GM21360 (cell line): ENCODE results near the gene DHX16.

Experiments used
- ATAC-seq: cut with Tn5 transposase; IDR thresholded peaks from one replicate; pipeline ENCODE4 v1.9.1; 2021; ENCODE audit warnings: mild to moderate bottlenecking, moderate library complexity; ENCODE audit not compliant: unreplicated experiment

DHX16 gene

GRCh38 chr6:30696432-30696831 is 23.6 kb upstream of the DHX16 start:
- no peak for ATAC-seq

GRCh38 chr6:30691208-30691847 is 18.5 kb upstream of the DHX16 start:
- no peak for ATAC-seq

- ATAC-seq, result no peak
Measured at GRCh38 chr6:30690403-30691207, 17.8 kb upstream of the DHX16 start, which contains the start of gene NRM. Gene NRM (minus strand): TSS chr6:30690984. CDS start chr6:30690974, 10 bp downstream.

- no peak for ATAC-seq
Measured at GRCh38 chr6:30689985-30690384, 17.2 kb upstream of the DHX16 start.

- no peak for ATAC-seq
Measured at GRCh38 chr6:30689022-30689865, 16.4 kb upstream of the DHX16 start.

GRCh38 chr6:30688569-30688968 is 15.8 kb upstream of the DHX16 start:
- ATAC-seq, result no peak

- no peak for ATAC-seq
Measured at GRCh38 chr6:30687659-30688431, 15.0 kb upstream of the DHX16 start.

- peak; percentile 36 for ATAC-seq
Measured at GRCh38 chr6:30686908-30687658, 14.3 kb upstream of the DHX16 start.

- ATAC-seq, result no peak
Measured at GRCh38 chr6:30686009-30686907, 13.5 kb upstream of the DHX16 start, which contains the start of gene PPP1R18. Gene PPP1R18 (minus strand): TSS chr6:30686645. CDS start chr6:30686018, 627 bp downstream.

GRCh38 chr6:30685157-30686008 is 12.6 kb upstream of the DHX16 start:
- ATAC-seq, result no peak

GRCh38 chr6:30684386-30685156 is 11.8 kb upstream of the DHX16 start:
- no peak for ATAC-seq

- no peak for ATAC-seq
Measured at GRCh38 chr6:30683980-30684338, 11.2 kb upstream of the DHX16 start.

GRCh38 chr6:30683183-30683979 is 10.6 kb upstream of the DHX16 start:
- no peak for ATAC-seq

GRCh38 chr6:30682143-30683117 is 9.6 kb upstream of the DHX16 start:
- ATAC-seq, result peak; percentile 31

- ATAC-seq, result no peak
Measured at GRCh38 chr6:30681766-30682142, 8.9 kb upstream of the DHX16 start.
